Measurements from ENCODE around the gene NPR2. TPM values are rescaled to one million over a fixed set of nuclear protein-coding genes. Genes with fewer than 3 reads are reported as not detected.

Gene NPR2
- total and polyA plus RNA-seq, 2 of the 13 experiments (the other 11 are each of a cell fraction or from before 2014, with no cell fraction given) = 7.4 to 9.4 TPM

DNA sequence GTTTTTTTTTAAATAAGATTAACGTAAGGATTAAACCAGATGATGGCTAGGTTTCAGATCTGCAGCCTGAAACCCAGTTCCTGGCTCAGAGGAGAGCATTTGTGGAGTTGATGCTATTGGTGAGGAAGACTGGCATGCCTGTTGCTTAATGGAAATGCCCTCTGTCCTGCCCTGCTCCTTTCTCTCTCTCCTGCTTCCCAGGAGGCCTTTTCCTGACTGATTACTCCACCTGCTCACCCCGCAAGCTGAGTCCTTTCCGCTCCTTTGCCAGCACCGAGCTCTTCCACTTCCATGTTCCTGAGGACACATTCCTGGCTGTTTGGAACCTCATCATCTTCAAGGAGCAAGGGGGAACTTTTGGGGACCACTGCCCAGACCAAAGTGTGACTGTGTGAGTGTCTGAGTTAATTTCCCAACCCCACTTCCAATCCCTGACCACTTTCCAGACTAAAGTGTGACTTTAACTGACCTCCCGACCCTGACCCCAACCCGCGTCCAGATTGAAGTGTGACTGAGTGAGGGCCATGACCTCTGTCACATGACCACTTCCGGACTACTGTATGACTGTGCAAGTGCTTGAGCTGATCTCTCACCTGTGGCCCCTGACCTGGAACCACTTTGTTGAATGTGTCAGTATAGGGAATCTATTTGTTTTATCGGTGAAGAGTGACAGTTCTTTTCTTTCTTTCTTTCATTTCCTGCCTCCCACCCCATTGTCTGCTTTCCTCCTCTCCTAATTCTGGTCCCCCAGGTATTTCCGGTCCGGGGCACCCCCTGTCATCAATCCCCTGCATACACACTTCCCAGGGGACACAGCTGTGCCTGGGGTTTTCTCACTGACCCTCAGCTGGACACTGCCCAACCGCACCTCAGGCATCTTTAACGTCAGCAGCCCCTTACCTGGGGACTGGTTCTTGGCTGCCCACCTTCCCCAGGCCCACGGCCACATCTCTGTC lies 43.1 kb downstream of the NPR2 start (continued):
- TF ChIP-seq CREM (IDR thresholded peaks at IDR 0.05) (peak; percentile 17; the same call in 1 of the 2 replicates), CREM (CRISPR knock-in tag; IDR thresholded peaks at IDR 0.05) (no peak), MEF2D (CRISPR knock-in tag; IDR thresholded peaks at IDR 0.05) (no peak), MTF2 (CRISPR knock-in tag; IDR thresholded peaks at IDR 0.05; ENCODE audit: borderline replicate concordance) (no peak), HNF4A (CRISPR knock-in tag; IDR thresholded peaks at IDR 0.05) (peak; percentile 73), ZFP1 (CRISPR knock-in tag; IDR thresholded peaks at IDR 0.05) (no peak), HMGA1 (CRISPR knock-in tag; conservative IDR thresholded peaks at IDR 0.05) (no peak), KLF9 (CRISPR knock-in tag; IDR thresholded peaks at IDR 0.05; ENCODE audit: low read depth) (no peak), ZMYM2 (CRISPR knock-in tag; IDR thresholded peaks at IDR 0.05) (no peak), ZNF350 (CRISPR knock-in tag; IDR thresholded peaks at IDR 0.05; ENCODE audit: borderline replicate concordance, low read depth) (0 out of 2 replicates have a peak, but pooled peaks have one; percentile 52), ZNF282 (IDR thresholded peaks at IDR 0.05; ENCODE audit: partially characterized antibody) (no peak), MAFF (IDR thresholded peaks at IDR 0.05; ENCODE audit: low read depth, low read length) (no peak), ZNF646 (CRISPR knock-in tag; IDR thresholded peaks at IDR 0.05) (no peak), MED1 (CRISPR knock-in tag; IDR thresholded peaks at IDR 0.05) (peak; percentile 50), ZBTB49 (CRISPR knock-in tag; IDR thresholded peaks at IDR 0.05; ENCODE audit: borderline replicate concordance) (no peak), ZNF619 (CRISPR knock-in tag; IDR thresholded peaks at IDR 0.05) (no peak)
- TF ChIP-seq, protein P1, sequence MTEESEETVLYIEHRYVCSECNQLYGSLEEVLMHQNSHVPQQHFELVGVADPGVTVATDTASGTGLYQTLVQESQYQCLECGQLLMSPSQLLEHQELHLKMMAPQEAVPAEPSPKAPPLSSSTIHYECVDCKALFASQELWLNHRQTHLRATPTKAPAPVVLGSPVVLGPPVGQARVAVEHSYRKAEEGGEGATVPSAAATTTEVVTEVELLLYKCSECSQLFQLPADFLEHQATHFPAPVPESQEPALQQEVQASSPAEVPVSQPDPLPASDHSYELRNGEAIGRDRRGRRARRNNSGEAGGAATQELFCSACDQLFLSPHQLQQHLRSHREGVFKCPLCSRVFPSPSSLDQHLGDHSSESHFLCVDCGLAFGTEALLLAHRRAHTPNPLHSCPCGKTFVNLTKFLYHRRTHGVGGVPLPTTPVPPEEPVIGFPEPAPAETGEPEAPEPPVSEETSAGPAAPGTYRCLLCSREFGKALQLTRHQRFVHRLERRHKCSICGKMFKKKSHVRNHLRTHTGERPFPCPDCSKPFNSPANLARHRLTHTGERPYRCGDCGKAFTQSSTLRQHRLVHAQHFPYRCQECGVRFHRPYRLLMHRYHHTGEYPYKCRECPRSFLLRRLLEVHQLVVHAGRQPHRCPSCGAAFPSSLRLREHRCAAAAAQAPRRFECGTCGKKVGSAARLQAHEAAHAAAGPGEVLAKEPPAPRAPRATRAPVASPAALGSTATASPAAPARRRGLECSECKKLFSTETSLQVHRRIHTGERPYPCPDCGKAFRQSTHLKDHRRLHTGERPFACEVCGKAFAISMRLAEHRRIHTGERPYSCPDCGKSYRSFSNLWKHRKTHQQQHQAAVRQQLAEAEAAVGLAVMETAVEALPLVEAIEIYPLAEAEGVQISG (CRISPR knock-in tag; IDR thresholded peaks at IDR 0.05) = peak; percentile 36; the same call in 1 of the 2 replicates
- TF ChIP-seq, protein P2, sequence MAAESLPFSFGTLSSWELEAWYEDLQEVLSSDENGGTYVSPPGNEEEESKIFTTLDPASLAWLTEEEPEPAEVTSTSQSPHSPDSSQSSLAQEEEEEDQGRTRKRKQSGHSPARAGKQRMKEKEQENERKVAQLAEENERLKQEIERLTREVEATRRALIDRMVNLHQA (CRISPR knock-in tag; IDR thresholded peaks at IDR 0.05) = no peak
